ENCODE data around the gene SCT.

The SCT gene

GRCh38 chr11:579830-580601 is 47.0 kb downstream of the SCT start:
- peaks cover 47% of the 10 kb centered on the region for H3K36me3 ChIP-seq (ENCODE audit: low read depth)
- H3K27me3 ChIP-seq (ENCODE audit: insufficient read depth, poor library complexity, severe bottlenecking), result no peaks in the 10 kb centered on the region
- no peak overlapping the region for H3K4me3 ChIP-seq (ENCODE audit: severe bottlenecking)
- H3K27ac ChIP-seq (ENCODE audit: poor library complexity, severe bottlenecking), result no peak overlapping the region
- no peak for TF ChIP-seq CTCF (IDR thresholded peaks at IDR 0.05; ENCODE audit: poor library complexity, severe bottlenecking)
- ATAC-seq (ENCODE audit: low read depth), result no peak
- no peaks in the 10 kb centered on the region for H3K9me3 ChIP-seq (ENCODE audit: severe bottlenecking)
- DNase-seq (ENCODE audit: low spot score), result no peak
- H3K4me1 ChIP-seq (ENCODE audit: insufficient read depth, poor library complexity, severe bottlenecking), result peaks cover 15% of the 10 kb centered on the region

- Histone ChIP-seq H3K27me3 (ENCODE audit: insufficient read depth, poor library complexity, severe bottlenecking) (no peaks in the 10 kb centered on the region), H3K4me1 (ENCODE audit: insufficient read depth, poor library complexity, severe bottlenecking) (peaks cover 15% of the 10 kb centered on the region), H3K4me3 (ENCODE audit: severe bottlenecking) (no peak overlapping the region), H3K36me3 (ENCODE audit: low read depth) (peaks cover 41% of the 10 kb centered on the region), H3K27ac (ENCODE audit: poor library complexity, severe bottlenecking) (no peak overlapping the region), H3K9me3 (ENCODE audit: severe bottlenecking) (no peaks in the 10 kb centered on the region)
- DNase-seq (ENCODE audit: low spot score) (no peak), ATAC-seq (ENCODE audit: low read depth) (no peak)
- TF ChIP-seq CTCF (IDR thresholded peaks at IDR 0.05; ENCODE audit: poor library complexity, severe bottlenecking), result no peak
Measured at GRCh38 chr11:578276-579035, 48.5 kb downstream of the SCT start.

GRCh38 chr11:577611-577894 is 49.4 kb downstream of the SCT start:
- H3K27ac ChIP-seq (ENCODE audit: poor library complexity, severe bottlenecking), result no peak overlapping the region
- no peak for ATAC-seq (ENCODE audit: low read depth)
- TF ChIP-seq CTCF (IDR thresholded peaks at IDR 0.05; ENCODE audit: poor library complexity, severe bottlenecking), result no peak
- DNase-seq (ENCODE audit: low spot score), result no peak
- H3K36me3 ChIP-seq (ENCODE audit: low read depth), result peaks cover 32% of the 10 kb centered on the region
- peaks cover 15% of the 10 kb centered on the region for H3K4me1 ChIP-seq (ENCODE audit: insufficient read depth, poor library complexity, severe bottlenecking)
- H3K9me3 ChIP-seq (ENCODE audit: severe bottlenecking), result no peaks in the 10 kb centered on the region
- H3K4me3 ChIP-seq (ENCODE audit: severe bottlenecking), result peak overlapping the region; percentile 65
- H3K27me3 ChIP-seq (ENCODE audit: insufficient read depth, poor library complexity, severe bottlenecking), result no peaks in the 10 kb centered on the region

- DNase-seq (ENCODE audit: low spot score) (no peak), ATAC-seq (ENCODE audit: low read depth) (no peak)
- peak overlapping the region; percentile 77 for H3K27ac ChIP-seq (ENCODE audit: poor library complexity, severe bottlenecking)
- H3K4me1 ChIP-seq (ENCODE audit: insufficient read depth, poor library complexity, severe bottlenecking), result peaks cover 15% of the 10 kb centered on the region
- peak overlapping the region; percentile 65 for H3K4me3 ChIP-seq (ENCODE audit: severe bottlenecking)
- TF ChIP-seq CTCF (IDR thresholded peaks at IDR 0.05; ENCODE audit: poor library complexity, severe bottlenecking), result no peak
- H3K27me3 ChIP-seq (ENCODE audit: insufficient read depth, poor library complexity, severe bottlenecking), result no peaks in the 10 kb centered on the region
- peaks cover 27% of the 10 kb centered on the region for H3K36me3 ChIP-seq (ENCODE audit: low read depth)
- H3K9me3 ChIP-seq (ENCODE audit: severe bottlenecking), result no peaks in the 10 kb centered on the region
Measured at GRCh38 chr11:576811-577610, 50.0 kb downstream of the SCT start.

Measured in RWPE2 (cell line).